Fibroblast of skin of abdomen (primary cell): ENCODE results near the gene PCLO.

Experiments used
- DNase-seq: peaks from one replicate; pipeline ENCODE4 v3.0.0-alpha.2; 2013

PCLO gene

DNA sequence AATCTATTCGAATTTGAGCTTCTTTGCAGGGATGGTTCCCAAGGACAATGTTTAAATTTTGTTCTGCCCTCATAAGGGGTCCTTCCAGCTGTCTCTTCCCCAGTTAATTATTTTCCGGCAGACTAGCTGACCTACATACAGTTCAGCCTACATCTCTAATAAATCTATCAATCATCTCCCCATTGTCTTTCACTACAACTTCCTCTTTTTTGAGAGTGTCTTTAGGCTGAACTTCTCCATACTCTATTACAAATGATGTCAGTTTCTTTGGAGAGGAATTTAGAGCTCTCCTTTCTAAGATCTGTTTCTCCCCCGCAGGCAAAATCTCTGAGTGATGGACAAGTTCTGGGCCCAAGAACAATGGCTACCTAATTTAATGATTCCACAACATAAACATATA is 122.2 kb downstream of the PCLO start:
- no peak for DNase-seq

DNA sequence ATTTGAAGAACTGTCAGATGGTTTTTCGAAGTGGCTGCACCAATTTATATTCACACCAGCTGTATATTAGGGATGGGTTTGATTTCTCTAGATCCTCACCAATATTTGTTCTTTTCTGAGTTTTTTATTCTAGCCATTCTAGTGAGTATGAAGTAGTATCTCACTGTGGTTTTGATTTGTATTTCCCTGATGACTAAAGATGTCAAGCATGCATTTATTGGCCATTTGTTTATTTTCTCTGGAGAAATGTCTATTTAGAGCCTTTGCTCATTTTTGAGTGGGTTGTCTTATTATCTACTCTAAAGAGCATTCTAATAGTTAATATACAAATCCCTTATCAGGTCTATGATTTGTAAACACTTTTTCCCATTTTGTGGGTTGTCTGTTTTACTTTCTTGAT is 123.9 kb downstream of the PCLO start:
- no peak for DNase-seq

DNA sequence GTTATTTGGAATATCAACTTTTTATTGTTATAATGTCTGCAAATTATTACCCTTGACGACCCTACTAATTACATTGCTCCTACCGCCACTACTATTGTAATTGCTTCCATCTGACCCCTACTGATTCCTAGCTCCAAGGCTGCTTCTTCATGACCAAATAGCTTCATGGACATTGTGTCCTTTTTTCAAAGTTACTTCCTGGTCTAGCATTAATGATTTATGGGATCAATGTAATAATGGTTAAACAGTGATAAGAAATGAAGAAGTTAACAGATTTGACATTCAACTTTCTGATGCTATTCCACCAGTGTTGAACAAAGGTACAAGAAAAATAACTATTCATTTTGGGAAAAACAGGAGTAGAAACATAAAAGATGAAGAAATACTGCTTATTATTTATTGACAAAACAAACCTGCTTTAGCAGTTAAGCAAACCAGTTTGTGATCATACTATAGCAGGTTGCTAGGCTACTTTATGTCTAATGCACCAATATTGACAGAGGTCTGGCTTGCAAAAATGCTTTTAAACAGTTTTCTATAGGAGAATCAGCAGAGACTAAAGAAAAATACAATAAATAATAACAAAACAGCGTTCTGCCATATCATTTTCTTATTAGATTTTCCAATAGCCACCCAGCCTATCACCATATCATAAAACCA is 125.8 kb downstream of the PCLO start:
- no peak for DNase-seq

DNA sequence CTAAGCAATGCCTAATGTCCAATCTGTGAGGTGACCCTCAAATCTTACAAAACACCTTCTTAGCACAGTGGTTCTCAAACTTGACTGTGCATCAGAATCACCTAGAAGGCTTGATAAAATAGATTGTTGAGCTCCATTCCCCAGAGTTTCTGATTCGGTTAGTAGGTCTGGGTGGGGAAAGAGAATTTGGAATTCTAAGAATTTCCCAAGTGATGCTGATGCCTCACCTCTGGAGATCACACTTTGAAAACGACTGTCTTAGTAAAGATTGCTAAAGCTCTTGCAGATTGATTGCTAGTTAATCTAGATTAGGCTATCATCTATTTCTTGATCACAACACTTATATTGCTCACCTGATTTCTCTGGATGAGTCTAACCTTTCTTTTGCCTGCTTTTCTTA is 126.6 kb downstream of the PCLO start:
- DNase-seq = no peak

DNA sequence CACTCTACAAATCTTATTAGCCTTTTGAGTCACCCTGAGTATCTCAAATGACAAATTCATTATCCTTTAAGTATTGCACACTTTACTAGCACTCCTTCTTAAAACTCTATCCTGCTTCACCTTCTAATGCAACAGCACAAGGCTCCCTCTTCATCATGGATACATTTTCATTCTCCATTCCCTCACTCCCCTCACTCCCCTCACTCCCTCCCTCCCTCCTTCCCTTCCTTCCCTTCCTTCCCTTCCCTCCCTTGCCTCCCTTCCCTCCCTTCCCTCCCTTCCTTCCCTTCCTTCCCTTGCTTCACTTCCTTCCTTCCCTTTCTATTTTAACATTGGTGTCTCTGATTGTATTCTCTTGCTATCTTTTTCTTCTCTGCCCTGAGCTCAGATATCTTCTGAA is 130.5 kb downstream of the PCLO start:
- DNase-seq = no peak

DNA sequence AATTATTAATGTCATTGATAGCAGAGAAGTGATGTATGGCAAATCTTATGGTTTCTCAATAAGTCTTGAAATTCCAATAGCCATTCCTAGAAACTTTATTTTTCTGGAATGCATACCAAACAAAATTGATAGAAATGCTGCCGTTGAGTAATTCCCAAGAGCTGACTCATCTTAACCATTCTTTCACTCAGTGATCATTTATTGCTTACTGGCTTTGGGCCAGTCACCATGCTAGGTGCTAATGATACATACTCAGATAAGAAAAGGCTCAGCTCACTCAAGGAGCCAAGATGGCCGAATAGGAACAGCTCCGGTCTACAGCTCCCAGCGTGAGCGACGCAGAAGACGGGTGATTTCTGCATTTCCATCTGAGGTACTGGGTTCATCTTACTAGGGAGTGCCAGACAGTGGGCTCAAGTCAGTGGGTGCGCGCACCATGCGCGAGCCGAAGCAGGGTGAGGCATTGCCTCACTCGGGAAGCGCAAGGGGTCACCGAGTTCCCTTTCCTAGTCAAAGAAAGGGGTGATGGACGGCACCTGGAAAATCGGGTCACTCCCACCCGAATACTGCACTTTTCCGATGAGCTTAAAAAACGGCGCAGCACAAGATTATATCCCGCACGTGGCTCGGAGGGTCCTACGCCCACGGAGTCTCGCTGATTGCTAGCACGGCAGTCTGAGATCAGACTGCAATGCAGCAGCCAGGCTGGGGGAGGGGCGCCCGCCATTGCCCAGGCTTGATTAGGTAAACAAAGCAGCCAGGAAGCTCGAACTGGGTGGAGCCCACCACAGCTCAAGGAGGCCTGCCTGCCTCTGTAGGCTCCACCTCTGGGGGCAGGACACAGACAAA is 138.6 kb downstream of the PCLO start:
- DNase-seq = peak; percentile 29

DNA sequence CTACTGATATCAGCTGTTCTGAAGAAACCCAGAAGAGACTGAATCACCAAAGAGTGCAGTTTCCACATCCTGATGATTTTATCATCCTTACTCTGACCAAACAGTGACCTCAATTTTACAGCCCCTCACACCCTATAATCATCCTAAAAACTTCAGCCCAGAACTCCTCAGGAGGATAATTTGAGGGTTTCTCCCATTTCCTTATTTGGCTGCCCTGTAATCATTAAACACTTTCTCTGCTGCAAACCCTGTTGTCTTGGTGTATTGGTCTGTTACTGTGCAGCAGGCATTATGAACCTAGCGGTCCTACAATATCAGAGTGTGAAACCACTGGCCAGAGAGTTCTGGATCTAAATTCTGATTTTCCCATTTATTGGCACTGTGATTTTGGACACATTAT is 141.7 kb downstream of the PCLO start:
- DNase-seq = no peak

DNA sequence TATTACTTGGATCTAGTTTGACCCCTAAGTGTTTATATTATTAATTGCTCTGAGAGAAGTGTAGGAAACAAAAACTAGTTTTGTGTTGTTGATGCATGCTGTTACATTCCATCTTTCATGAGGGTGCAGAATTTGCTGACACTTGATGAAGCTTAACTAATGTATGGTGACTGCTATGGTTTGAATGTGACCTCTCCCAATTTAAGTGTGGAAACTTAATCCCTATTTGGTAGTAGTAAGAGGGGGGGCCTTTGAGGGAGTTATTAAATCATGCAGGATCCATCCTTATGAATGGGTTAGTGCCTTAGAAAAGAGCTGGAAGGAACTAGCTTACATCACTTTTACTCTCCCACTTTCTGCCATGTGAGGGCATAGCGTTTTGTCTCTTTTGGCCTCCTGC is 142.5 kb downstream of the PCLO start:
- no peak for DNase-seq

DNA sequence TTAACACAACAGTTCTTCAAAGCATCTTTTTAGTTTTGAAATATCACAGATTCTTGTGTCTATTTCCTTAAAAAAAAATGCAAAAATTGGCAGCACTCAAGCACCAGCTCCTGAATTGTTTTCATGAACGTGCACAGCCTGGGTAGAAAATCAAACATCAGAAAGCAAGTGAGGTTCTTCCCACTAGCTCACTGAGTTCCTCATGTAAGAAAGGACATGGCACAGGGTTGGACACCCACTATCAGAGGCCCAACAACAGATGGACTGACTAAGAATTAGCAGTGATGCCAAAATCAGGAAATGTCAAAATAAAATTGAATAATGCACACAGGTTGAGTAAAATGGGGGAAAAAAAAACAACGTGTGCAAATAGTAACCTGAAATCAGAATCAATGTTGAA is 146.8 kb downstream of the PCLO start:
- DNase-seq = no peak

DNA sequence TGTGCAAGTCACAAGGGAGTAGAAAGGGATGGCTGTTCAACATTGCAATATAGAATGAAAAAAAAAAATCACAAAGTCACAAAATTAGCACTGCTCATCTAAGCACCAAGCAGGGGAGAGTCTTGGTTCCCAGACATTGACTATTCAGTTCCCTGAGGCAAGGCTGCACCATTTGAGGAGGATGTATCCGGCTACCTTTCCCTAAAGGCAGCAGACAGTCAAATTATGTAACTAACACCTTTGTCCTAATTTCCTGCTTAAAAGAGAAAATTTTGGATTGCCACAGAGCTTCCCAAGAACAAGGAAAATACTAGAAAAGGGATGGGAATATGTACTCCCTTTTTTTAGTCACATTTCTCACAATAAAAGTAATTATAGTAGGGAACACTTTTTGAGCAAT is 148.1 kb downstream of the PCLO start:
- DNase-seq = no peak

DNA sequence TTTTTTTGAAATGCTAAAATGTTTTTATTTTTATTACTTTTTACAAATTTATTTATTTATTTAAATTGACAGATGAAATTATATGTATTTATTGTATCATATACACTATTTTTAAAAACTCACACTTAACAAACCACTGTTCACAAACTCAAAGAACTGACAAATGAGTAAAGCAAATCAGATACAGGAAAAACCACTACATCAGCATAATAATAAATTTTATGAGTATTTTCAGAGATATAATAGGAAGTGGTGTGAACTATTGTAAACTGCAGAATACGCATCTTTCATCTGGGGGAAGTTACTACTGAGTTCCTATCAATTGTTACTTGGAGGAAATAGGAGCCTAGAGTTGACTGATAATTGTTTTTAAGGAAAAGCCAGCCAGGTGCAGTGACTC is 150.7 kb downstream of the PCLO start:
- DNase-seq = no peak

DNA sequence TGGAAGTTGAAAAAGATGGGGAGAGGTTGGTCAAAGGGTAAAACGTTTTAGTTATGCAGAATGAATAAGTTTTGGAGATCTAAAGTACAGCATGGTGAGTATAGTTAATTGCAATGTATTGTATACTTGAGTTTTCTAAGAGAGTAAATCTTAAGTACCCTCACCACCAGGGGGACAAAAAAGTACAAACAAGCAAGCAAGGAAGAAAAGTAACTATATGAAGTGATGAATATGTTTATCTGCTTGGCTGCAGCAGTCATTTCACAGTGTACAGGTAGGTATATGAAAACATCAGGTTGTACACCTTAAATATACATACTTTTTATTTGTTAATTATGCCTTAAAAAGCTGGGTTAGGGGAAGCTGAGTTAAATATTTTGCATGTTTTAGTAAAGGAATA is 157.3 kb downstream of the PCLO start:
- DNase-seq = no peak

DNA sequence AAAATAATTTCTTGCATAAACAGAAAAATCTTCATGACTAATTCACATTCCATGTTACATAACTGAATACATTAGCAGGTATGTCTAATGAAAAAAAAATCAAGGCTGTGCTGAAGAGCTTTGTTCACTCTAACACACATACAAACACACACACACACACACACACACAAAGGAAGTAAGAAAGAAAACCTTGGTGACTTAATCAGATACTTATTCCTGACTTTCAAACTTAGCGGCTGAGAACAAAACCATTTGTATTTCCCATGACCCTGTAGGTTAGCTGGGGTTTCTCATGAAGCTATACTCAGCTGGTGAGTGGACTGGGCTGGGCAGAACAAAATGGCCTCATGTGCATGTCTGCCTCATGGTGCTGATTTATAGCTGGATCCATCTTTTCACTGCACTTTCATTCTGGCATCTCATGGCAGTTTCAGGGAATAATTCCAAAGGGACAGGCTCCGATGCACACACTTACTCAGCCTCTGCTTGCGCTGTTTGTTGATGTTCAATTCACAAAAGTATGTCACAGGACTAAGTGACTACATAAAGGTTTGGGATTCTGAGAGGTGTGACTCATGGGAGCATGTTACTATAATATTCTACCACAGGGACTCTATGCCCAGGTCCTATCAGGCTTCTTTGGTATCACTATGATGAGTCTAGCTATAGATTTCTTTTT is 161.2 kb downstream of the PCLO start:
- no peak for DNase-seq

DNA sequence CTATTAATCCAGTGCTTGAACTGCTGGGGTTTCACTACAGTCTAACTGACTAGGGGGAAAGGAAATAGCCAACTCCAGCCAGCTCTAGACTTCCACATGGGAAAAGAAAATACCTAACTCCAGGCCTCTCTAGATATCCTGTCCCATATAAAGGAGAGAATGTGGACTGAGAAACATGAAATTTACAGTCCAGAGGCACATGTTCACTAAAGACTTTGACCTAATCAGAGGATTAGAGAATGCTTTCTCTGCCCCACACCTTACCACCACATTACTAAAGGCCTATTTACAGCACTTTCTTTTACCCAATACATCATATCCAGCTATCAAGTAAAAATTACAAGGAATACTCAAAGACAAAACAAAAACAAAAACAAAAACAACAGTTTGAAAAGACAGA is 164.2 kb downstream of the PCLO start:
- no peak for DNase-seq

DNA sequence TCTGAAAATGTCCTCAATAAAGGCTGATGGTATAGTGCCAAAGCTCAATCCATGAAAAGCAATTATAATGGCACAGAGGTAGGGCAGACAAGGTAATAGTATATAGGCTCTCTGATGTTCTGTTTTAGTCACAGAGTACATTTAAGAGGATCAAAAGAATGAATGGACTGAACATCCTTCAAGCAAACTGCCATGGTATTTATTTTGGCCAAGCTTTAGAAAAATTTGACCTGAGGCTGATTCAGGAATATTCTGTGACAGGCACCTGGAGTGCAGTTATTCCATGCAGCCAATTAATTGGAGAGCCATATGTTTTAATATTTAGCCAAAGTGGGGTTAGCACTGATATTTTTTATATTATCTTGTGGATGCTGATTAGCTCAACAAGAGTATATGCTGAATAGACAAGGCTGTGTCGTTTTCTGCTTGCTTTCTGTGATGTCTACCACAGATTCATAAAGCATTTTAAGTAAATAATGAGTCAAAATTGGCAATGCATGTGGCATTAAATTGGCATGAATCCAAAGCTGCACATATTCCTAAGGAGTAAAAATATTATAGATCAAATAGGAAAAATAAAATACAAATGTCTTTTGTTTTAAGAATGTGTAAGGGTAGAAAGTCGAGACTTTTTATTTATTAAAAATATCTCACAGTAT is 177.4 kb downstream of the PCLO start:
- no peak for DNase-seq

DNA sequence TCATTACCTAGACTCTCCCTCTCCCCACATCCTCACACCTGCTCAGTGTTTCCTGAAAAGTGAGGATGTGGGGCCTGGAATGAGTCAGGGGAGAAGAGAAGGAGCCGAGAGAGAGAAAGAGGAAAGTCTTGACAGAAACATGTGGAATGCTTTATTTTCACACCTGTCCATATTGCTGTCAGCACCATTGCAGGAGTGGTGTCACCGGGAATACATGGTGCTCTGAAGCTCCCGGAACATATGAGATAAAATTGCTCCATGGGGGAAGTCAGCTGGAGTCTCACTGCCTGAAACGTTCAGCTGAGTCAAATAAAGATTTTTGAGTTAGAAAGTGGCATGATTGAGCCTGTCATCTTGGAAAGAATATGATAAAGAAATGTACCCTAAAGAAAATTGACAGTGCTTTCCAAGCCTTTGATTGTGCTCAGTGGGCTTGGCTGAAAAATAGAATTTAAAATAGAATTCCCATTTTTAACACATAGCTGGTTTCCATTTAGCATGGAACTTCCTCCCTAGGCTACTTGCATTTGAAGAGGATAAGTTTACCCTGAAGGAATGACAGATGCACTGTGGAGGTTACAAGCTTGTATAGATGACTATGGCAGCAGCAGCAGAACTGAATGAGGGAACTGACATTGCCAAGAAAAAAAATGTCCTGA is 182.4 kb downstream of the PCLO start:
- no peak for DNase-seq

DNA sequence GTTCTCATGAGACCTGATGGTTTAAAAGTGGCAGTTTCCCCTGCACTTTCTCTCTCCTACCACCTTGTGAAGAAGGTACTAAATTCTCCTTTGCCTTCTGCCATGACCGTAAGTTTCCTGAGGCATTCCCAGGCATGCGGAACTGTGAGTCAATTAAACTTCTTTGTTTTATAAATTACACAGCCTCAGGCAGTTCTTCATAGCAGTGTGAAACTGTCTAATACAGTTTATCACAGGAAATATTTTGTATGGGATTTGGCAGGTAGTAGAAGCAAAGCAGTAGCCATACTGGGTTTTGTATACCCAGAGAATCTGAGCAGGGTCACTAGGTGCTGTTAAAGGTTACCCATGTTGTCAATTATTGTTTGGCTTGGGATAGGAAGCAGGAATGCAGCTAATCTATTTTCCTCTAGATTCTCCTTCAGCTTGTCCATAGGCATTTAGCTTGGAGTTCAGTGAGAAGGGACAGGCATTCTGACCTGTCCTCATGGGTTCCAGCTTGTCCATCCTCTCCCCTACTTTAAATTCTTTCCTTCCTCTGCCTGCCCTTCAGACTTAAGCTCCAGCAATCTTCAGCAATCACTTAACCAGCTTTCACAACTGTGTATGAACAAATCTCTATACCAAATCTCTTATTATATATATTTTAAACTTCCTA is 186.7 kb downstream of the PCLO start:
- no peak for DNase-seq

DNA sequence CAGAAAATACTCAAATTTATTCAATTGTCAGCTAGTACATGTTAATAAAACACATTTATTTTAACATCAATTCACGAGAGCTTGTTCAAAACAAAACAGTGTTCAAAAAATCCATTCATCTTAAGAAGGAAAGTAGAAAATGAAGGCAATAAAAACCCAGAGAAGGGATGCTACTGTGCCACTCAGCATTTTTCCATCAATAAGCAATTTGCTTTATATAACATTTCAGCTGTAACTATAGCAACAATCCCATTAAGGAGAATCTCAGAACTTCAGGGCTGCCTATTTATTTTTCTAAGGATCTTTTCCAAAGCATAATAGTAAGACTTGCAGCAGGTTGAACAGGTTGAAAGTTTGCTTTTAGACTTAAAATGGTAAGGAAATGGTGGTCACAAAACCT is 190.5 kb downstream of the PCLO start:
- DNase-seq = no peak

DNA sequence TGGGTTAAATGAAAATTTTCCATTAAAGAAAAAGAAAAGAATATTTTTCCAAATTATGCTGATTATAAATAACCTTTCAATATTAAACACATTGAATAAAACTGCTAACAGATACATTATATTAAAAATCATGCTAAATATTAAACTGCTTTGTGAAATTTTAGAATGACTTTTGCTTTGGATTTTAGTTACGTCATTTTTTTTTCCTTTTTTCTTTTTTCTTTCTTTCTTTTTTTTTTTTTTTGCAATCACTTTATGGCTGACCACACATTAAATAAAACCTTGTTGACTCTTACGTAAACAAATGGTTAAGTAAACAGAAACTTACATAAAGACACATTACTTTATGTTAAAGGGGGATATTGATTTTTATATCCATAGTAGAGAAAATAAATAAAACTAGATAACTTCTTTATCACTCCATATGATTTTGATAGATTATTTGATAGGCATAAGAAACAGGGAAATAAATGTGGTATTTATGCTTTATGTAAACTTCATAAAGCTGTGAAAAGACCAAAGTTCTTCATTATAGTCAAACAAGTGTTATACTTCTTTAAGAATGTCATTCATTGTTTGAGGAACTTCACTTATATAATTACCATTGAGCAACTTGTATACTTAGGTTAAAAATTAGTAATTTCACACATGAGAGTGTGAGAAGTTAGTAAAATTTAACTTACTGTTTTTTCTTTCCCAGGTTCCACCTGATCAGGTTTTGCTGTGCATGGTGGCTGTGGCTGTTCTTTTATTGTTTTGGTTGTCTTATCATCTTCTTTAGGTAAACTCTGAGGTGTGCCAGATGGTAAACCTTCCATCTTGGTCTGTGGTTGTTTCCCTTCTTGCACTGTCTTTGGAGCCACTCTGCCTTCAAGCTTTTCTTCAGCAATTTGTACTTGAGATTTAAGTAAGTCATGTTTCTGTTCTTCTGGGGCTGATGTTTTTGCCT is 197.3 kb downstream of the PCLO start:
- DNase-seq = no peak

DNA sequence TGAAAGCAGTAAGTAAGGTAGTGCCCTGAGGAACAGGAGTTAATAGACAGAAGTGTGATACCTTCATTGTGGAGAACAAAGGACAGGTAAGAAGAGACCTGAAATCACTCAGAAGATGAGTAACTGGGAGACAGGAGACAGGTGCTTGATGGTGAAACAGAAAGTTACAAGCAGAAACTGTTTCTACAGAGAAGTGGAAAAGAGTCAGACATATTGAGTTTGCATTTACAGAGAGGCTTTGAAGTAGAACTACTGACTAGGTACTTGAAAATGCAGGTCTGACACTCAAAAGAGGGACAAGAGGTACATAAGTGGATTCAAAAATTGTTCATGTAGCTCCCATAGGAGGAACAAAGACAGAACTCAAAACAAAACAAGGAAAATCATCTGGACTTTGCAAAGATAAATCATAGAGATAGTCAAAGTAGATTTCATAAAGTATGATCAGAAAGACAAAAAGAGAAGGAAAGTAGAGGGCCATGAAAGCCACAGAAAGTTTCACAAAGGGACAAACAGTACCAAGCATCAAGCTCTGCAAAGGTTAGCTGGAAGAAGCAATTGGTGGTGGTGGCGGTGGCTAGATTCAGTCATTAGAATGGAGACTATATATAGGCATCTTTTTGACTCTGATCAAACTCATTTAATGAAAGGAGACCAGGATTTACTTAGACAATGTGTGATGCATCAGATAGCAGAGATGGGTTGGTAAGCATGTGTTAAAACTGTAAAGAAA is 198.4 kb downstream of the PCLO start:
- DNase-seq = no peak
